ENCODE data around the gene SOX10. TPM values are rescaled to one million over a fixed set of nuclear protein-coding genes. Genes with fewer than 3 reads are reported as not detected.

Gene SOX10
- total RNA-seq, 1 donor from 2014 or later = 3.2 TPM

GRCh38 chr22:38026130-38027111 is 42.1 kb upstream of the SOX10 start:
- Histone ChIP-seq H3K36me3 (no peaks in the 10 kb centered on the region), H3K4me3 (no peak overlapping the region), H3K4me1 (peaks cover 12% of the 10 kb centered on the region), H3K27ac (no peak overlapping the region), H3K9me3 (no peaks in the 10 kb centered on the region), H3K27me3 (no peaks in the 10 kb centered on the region)
- intact Hi-C loops (cut with DNase I) = no loop called here
- no peak for DNase-seq (ENCODE audit: extremely low spot score in 2 of 2)
- TF ChIP-seq POLR2AphosphoS5 (IDR thresholded peaks at IDR 0.05; ENCODE audit: insufficient read depth in 1 of 2, low read depth in 1 of 2) = no peak

- Histone ChIP-seq H3K27ac (no peak overlapping the region), H3K36me3 (no peaks in the 10 kb centered on the region), H3K27me3 (no peaks in the 10 kb centered on the region), H3K4me1 (peaks cover 6% of the 10 kb centered on the region), H3K9me3 (no peaks in the 10 kb centered on the region), H3K4me3 (no peak overlapping the region)
- no peak for DNase-seq (ENCODE audit: extremely low spot score in 2 of 2)
- TF ChIP-seq CTCF (IDR thresholded peaks at IDR 0.05) (no peak), POLR2AphosphoS5 (IDR thresholded peaks at IDR 0.05; ENCODE audit: insufficient read depth in 1 of 2, low read depth in 1 of 2) (no peak), POLR2A (IDR thresholded peaks at IDR 0.05) (no peak)
- intact Hi-C loops (cut with DNase I) = no loop called here
Observed at GRCh38 chr22:38025514-38025913, 41.2 kb upstream of the SOX10 start.

GRCh38 chr22:38023045-38023444 is 38.7 kb upstream of the SOX10 start:
- no peak for DNase-seq (ENCODE audit: extremely low spot score in 2 of 2)
- no peak for TF ChIP-seq POLR2AphosphoS5 (IDR thresholded peaks at IDR 0.05; ENCODE audit: insufficient read depth in 1 of 2, low read depth in 1 of 2)
- Histone ChIP-seq H3K9me3 (no peaks in the 10 kb centered on the region), H3K4me3 (no peak overlapping the region), H3K27me3 (no peaks in the 10 kb centered on the region), H3K4me1 (peaks cover 5% of the 10 kb centered on the region), H3K36me3 (no peaks in the 10 kb centered on the region), H3K27ac (no peak overlapping the region)
- intact Hi-C loops (cut with DNase I) = no loop called here

- intact Hi-C loops (cut with DNase I) = no loop called here
- TF ChIP-seq POLR2A (IDR thresholded peaks at IDR 0.05) (no peak), CTCF (IDR thresholded peaks at IDR 0.05) (no peak), POLR2AphosphoS5 (IDR thresholded peaks at IDR 0.05; ENCODE audit: insufficient read depth in 1 of 2, low read depth in 1 of 2) (no peak)
- no peak overlapping the region for H3K4me3 ChIP-seq
- H3K27ac ChIP-seq = no peak overlapping the region
- H3K27me3 ChIP-seq = no peaks in the 10 kb centered on the region
- peaks cover 24% of the 10 kb centered on the region for H3K4me1 ChIP-seq
- H3K9me3 ChIP-seq = no peaks in the 10 kb centered on the region
- H3K36me3 ChIP-seq = no peaks in the 10 kb centered on the region
- DNase-seq (ENCODE audit: extremely low spot score in 2 of 2) = no peak
Observed at GRCh38 chr22:38021206-38021605, 36.9 kb upstream of the SOX10 start.

- Histone ChIP-seq H3K9me3 (no peaks in the 10 kb centered on the region), H3K27me3 (no peaks in the 10 kb centered on the region), H3K4me3 (no peak overlapping the region), H3K36me3 (no peaks in the 10 kb centered on the region), H3K4me1 (peaks cover 35% of the 10 kb centered on the region), H3K27ac (no peak overlapping the region)
- intact Hi-C loops (cut with DNase I) = no loop called here
- TF ChIP-seq POLR2AphosphoS5 (IDR thresholded peaks at IDR 0.05; ENCODE audit: insufficient read depth in 1 of 2, low read depth in 1 of 2) = no peak
- TF ChIP-seq POLR2A (IDR thresholded peaks at IDR 0.05) = no peak
- no peak for TF ChIP-seq CTCF (IDR thresholded peaks at IDR 0.05)
- DNase-seq (ENCODE audit: extremely low spot score in 2 of 2) = no peak
Observed at GRCh38 chr22:38018938-38019827, 34.8 kb upstream of the SOX10 start.
